22Rv1 (cell line): ENCODE measurements around the gene DNAJC9.

Experiments used
- CTCF ChIP-seq: fragments of 450-650 bp; IDR thresholded peaks from 2 replicates; pipeline ENCODE4 v1.5.1; 2017; ENCODE audit warnings: mild to moderate bottlenecking
- ZFX ChIP-seq: fragments of 450-650 bp; IDR thresholded peaks from 2 replicates; pipeline ENCODE4 v1.6.1; 2017; ENCODE audit warnings: antibody characterized with exemption, borderline replicate concordance

DNA sequence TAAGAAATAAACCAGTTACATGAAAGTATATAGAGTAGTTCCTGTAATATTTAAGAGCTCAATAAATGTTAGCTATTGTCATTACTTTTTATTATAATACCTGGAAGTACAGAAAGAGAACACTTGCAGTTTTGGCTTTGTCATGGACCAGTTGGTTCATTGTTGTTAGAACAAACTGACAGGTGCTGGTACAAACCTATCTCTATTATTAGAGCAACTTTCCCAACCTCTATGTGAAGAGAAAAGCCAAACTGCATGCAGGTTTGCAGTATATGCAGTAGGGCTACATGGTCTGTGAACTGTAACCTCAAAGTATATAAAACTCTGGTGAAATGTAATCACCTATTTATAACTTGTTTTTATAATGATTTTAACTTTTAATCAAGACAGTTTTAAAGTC, 20.4 kb downstream of the DNAJC9 start:
- no peak for TF ChIP-seq CTCF
- no peak for TF ChIP-seq ZFX
